HG02970 (cell line): ENCODE results near the gene C18orf63.

ENCODE experiments used
- ATAC-seq: cut with Tn5 transposase; IDR thresholded peaks from one replicate; pipeline ENCODE4 v1.9.1; 2021; ENCODE audit warnings: mild to moderate bottlenecking, moderate library complexity, moderate number of reproducible peaks; ENCODE audit not compliant: unreplicated experiment, low FRiP score

Gene C18orf63

GRCh38 chr18:74370115-74370514 lies 54.5 kb downstream of the C18orf63 start:
- ATAC-seq = no peak

GRCh38 chr18:74373428-74373827 lies 57.8 kb downstream of the C18orf63 start:
- ATAC-seq = no peak

- ATAC-seq = no peak
These were observed 60.4 kb downstream of the C18orf63 start for GRCh38 chr18:74375999-74376398.

GRCh38 chr18:74376523-74376922 lies 60.9 kb downstream of the C18orf63 start:
- no peak for ATAC-seq

GRCh38 chr18:74377776-74378175 lies 62.1 kb downstream of the C18orf63 start:
- ATAC-seq = no peak

- ATAC-seq = no peak
These were observed 62.6 kb downstream of the C18orf63 start for GRCh38 chr18:74378179-74378682.

GRCh38 chr18:74380916-74381315 lies 65.3 kb downstream of the C18orf63 start:
- no peak for ATAC-seq

GRCh38 chr18:74381621-74382295 lies 66.1 kb downstream of the C18orf63 start:
- ATAC-seq = no peak

- ATAC-seq = no peak
These were observed 66.9 kb downstream of the C18orf63 start for GRCh38 chr18:74382481-74383017.

- ATAC-seq = no peak
These were observed 71.7 kb downstream of the C18orf63 start for GRCh38 chr18:74387383-74387782.

GRCh38 chr18:74388227-74388626 lies 72.6 kb downstream of the C18orf63 start:
- ATAC-seq = no peak

- ATAC-seq = no peak
These were observed 73.7 kb downstream of the C18orf63 start for GRCh38 chr18:74389171-74389927.

- ATAC-seq = no peak
These were observed 74.4 kb downstream of the C18orf63 start for GRCh38 chr18:74389991-74390390.

- ATAC-seq = no peak
These were observed 75.3 kb downstream of the C18orf63 start for GRCh38 chr18:74390900-74391299.

- ATAC-seq = no peak
These were observed 76.7 kb downstream of the C18orf63 start for GRCh38 chr18:74392323-74392722.

GRCh38 chr18:74395006-74395405 lies 79.4 kb downstream of the C18orf63 start:
- no peak for ATAC-seq

GRCh38 chr18:74395648-74396154 lies 80.1 kb downstream of the C18orf63 start:
- ATAC-seq = no peak

- ATAC-seq = no peak
These were observed 80.8 kb downstream of the C18orf63 start for GRCh38 chr18:74396171-74397169.

GRCh38 chr18:74397572-74397971 lies 81.9 kb downstream of the C18orf63 start:
- ATAC-seq = no peak
